Ovary (tissue), 3 donors: ENCODE data around the gene MCU.

ENCODE experiments used
- CTCF ChIP-seq, 3 donors: fragments of 450-650 bp in 2 of 3; fragments of 200-600 bp in 1 of 3; IDR thresholded peaks; one replicate each; pipeline versions ENCODE4 v1.5.1 to v1.8.0; 2016 to 2022; ENCODE audit warnings: antibody characterized with exemption in 3 of 3, mild to moderate bottlenecking in 1 of 3
- EP300 ChIP-seq: sonication (generic); formaldehyde crosslinking; IDR thresholded peaks from one replicate; pipeline ENCODE4 v1.6.1; 2017; ENCODE audit warnings: antibody characterized with exemption
- donor health status: DM: no; HTN: no; CAD: no.

- TF ChIP-seq CTCF (IDR thresholded peaks at IDR 0.05) (no peak), EP300 (no peak)
Measured at GRCh38 chr10:72886621-72887020, 194.7 kb downstream of the MCU start.
